ENCODE results near the gene ADH4. TPM values are rescaled to one million over a fixed set of nuclear protein-coding genes. Genes with fewer than 3 reads are reported as not detected.

ADH4 gene
- total and polyA plus RNA-seq, 2 of the 4 experiments (the other 2 are of a cell fraction): not detected

DNA sequence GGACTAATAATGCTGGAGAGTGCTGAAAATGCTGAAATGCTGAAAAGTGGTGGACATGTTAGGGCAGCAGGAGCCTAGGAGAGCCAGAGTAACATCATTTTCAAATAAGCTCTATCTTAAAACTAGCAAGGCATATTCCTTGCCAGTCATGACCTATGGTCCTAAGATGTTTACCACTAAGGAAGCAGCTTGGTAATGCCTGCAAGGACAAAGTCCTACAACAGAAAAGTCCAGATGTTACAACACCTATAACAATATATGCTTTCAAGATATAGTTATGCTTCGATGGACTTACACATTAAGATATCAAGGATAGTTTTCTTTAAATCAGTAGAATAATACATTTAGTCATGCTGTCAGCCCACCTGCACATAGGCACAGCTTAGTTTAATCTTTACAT, 4.5 kb upstream of the ADH4 start:
- Histone ChIP-seq H3K79me1 (ENCODE audit: low read depth in 1 of 2, low read length in 2 of 2) (no peaks in the 10 kb centered on the region), H2AK5ac (ENCODE audit: low read depth, low read length) (no peak overlapping the region), H3K14ac (replicated peaks; ENCODE audit: low read depth, low read length) (no peak overlapping the region), H3K56ac (ENCODE audit: extremely low read depth, insufficient read depth, low read length) (no peak overlapping the region), H3K18ac (ENCODE audit: low read depth, low read length) (no peak overlapping the region), H2BK120ac (ENCODE audit: low read depth, low read length) (no peak overlapping the region), H2BK20ac (ENCODE audit: low read depth, low read length) (no peak overlapping the region), H3K4ac (ENCODE audit: low read depth, low read length) (no peak overlapping the region), H4K91ac (ENCODE audit: insufficient read depth, low read depth, low read length) (no peak overlapping the region), H3K4me3 (ENCODE audit: insufficient read depth, low read depth, low read length) (no peak overlapping the region), H3K36me3 (ENCODE audit: control insufficient read depth, insufficient read depth, low read length) (no peaks in the 10 kb centered on the region), H3K4me1 (ENCODE audit: control insufficient read depth, insufficient read depth, low read length) (no peaks in the 10 kb centered on the region), H2BK15ac (ENCODE audit: low read depth, low read length) (no peak overlapping the region), H2BK5ac (ENCODE audit: low read depth, low read length, poor library complexity, severe bottlenecking) (no peak overlapping the region), H2AFZ (replicated peaks; ENCODE audit: low read length, poor library complexity) (no peak overlapping the region), H3K9me1 (ENCODE audit: insufficient read depth, low read length) (no peaks in the 10 kb centered on the region), H3K9ac (ENCODE audit: low read depth, low read length) (no peak overlapping the region), H4K8ac (ENCODE audit: low read depth in 2 of 2, low read length in 2 of 2) (no peak overlapping the region), H4K5ac (ENCODE audit: low read depth, low read length) (no peak overlapping the region), H3K27me3 (ENCODE audit: control insufficient read depth, insufficient read depth, low read length) (no peaks in the 10 kb centered on the region), H3K9me3 (ENCODE audit: control insufficient read depth, insufficient read depth, low read length) (no peaks in the 10 kb centered on the region), H2AK9ac (replicated peaks; ENCODE audit: low read depth, low read length, poor library complexity) (no peak overlapping the region), H4K20me1 (ENCODE audit: insufficient read depth, low read length) (no peaks in the 10 kb centered on the region), H3K27ac (ENCODE audit: insufficient read depth, low read length) (no peak overlapping the region), H3K4me2 (ENCODE audit: low read depth, low read length) (no peak overlapping the region), H3K23ac (ENCODE audit: low read depth, low read length) (no peak overlapping the region)
- no CpG with 5 or more reads among the region's 1 CpG for WGBS, 2 experiments (ENCODE audit: extremely low coverage in 2 of 2, insufficient read length in 1 of 2)
- intact Hi-C loops (cut with micrococcal nuclease): no loop called here
- in situ Hi-C loops (cut with MboI; ENCODE audit: low sequenced_read_pairs): no loop called here
- dilution Hi-C loops (cut with HindIII; ENCODE audit: low sequenced_read_pairs, unreplicated experiment): no loop called here
- no peak for TF ChIP-seq RCOR1 (IDR thresholded peaks at IDR 0.05; ENCODE audit: insufficient replicate concordance, low read length)
- no peak for TF ChIP-seq BHLHE40 (IDR thresholded peaks at IDR 0.05; ENCODE audit: low read depth, low read length)
- TF ChIP-seq POLR2A (IDR thresholded peaks at IDR 0.05; ENCODE audit: low read depth, low read length): no peak
- no peak for TF ChIP-seq MXI1 (IDR thresholded peaks at IDR 0.05; ENCODE audit: borderline replicate concordance, low read depth, low read length)
- TF ChIP-seq, protein P1, sequence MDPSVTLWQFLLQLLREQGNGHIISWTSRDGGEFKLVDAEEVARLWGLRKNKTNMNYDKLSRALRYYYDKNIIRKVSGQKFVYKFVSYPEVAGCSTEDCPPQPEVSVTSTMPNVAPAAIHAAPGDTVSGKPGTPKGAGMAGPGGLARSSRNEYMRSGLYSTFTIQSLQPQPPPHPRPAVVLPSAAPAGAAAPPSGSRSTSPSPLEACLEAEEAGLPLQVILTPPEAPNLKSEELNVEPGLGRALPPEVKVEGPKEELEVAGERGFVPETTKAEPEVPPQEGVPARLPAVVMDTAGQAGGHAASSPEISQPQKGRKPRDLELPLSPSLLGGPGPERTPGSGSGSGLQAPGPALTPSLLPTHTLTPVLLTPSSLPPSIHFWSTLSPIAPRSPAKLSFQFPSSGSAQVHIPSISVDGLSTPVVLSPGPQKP (IDR thresholded peaks at IDR 0.05; ENCODE audit: borderline replicate concordance, low read depth, low read length): no peak
- TF ChIP-seq CHD1 (IDR thresholded peaks at IDR 0.05; ENCODE audit: low read depth, low read length): no peak
- BruUV-seq (replicated peaks): no TSS peak
- CTCF ChIA-PET: interaction anchor here (0.8 kb wide), 1 partner anchor 11 kb away, joined by 3 read pairs; no protein-coding TSS in a partner anchor
- ATAC-seq (ENCODE audit: low read depth) (no peak), DNase-seq (no peak)
- POLR2A ChIA-PET (ENCODE audit: unreplicated experiment): no interaction called here

All from IMR-90 (cell line).